Stimulated activated CD4-positive, alpha-beta T cell treated with anti-CD3 and anti-CD28 coated beads, Interleukin-1b, Interleukin-23, amount 100 ng/mL, for 4 hours (primary cell): Measurements from ENCODE around the gene MTUS2.
"Not testable (repeated sequence)": the region's sequence is repeated elsewhere in the genome, so short reads cannot be mapped to it uniquely, and the experiment has no call there.

Experiments
- DNase-seq, 2 donors: peaks; one replicate each; pipeline ENCODE4 v3.0.0-alpha.2; 2020; ENCODE audit warnings: low read depth in 2 of 2

Gene MTUS2

DNA sequence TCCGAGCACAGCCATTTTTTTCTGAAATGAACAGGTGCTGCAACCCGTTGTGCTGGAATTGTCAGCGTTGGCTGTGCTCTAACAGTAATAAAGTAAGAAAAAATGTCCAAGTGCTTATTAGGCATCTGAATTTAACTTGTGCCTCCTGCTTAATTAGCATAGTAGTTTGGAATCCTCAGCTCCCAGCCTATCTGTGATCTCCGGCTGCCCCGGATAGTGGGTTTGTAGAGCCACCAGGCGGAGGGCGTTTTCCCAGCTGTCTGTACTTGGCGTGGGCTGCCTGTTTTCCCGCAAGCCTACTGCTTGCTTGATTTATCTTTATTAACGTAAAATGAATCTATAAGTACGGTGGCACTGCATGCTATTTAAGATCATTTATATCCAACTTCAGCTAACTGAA, 137.9 kb downstream of the MTUS2 start:
- DNase-seq, result no peak

DNA sequence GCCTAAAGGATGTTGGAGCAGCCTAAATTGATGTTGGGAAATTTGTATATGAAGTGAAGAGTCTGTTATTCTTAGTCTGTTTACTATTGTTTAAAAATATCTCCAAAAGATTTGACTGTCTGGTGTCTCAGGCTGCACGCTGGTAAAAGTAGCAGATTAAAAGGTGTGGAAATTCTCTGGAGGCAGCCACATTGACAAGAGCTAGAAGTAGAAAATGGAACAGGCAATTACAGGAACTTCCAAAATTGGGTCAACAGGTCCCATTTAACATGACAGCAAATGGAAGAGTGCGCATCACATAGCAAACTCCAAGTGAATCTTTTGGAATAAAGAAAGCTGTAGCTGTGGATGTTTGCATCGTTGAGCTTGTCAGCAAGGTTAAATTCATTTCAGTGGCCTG, 138.3 kb downstream of the MTUS2 start:
- DNase-seq, result no peak

DNA sequence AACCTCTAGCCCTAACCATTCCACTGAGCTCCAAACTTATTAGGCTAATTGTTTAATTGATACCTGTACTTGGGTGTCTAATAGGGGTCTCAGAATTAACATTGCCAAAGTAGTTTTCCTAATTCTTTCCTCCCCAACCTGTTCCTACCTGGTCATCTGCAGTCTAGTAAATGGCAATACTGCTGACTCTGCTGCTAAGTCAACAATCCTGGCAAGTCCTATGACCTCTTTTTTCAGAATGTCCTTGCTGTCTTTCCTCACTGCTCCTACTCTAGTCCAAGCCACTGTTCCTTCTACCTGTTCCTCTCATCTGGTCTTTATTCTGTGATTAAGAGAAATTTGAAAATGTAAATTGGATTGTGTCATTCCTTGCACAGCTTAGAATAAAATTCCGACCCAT, 143.9 kb downstream of the MTUS2 start:
- DNase-seq, result no peak

DNA sequence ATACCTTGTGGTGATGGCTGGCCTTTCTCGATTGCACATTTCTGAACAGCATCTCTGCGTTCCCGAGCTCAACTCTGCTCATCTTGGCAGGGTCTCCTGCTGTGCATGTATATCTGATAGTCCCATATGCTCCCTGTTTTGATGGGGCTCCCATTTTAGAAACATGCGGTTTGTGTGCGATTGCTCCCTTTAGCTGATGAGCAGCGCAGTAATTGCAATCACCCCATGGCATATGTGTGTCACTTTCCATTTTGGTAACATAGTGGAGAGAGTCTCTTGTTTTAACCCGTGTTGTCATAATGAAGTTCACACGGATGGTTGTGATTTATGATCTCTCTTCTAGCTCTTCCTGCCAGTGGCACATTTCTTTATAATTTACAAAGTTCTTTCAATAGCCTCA, 144.7 kb downstream of the MTUS2 start:
- no peak for DNase-seq

DNA sequence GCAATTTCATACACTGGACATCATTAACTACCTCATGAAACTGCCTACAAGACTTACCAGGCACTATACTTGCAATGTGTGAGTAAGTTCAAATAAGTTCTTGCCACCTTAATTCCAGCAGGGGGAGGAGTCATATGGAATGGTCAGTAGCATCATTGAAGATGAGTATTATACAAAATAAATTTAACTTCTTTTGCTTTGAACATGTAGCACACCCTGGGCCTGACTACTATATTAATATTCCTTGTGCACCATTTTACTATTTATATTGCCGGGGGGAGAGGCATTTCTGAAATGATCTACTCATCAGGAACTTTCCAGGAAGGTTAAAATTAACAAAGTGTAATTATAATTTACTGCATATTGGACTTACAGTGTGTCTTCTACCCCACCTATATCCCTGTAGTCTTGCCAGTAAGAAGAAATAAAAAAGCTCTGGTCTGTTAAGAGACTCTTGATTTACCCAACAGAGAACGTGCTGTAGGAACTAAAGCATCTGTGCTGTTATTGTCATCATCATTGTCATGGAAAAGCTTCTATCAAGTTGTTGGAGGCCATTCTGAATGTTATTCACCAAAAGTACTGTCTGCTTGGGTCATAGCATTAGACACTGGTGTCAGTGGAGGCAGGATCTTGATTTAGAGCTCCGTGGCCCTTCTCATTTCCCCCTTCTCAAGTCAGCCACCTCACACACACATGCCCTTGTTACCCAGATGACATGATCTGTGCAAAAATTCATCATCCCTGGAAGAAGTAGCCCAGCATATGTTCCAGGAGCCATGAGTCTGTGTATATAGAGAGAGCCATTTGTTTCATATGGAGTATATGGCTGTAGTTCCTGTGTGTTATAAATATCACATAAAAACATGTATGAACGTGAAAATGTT, 147.1 kb downstream of the MTUS2 start:
- no peak for DNase-seq

DNA sequence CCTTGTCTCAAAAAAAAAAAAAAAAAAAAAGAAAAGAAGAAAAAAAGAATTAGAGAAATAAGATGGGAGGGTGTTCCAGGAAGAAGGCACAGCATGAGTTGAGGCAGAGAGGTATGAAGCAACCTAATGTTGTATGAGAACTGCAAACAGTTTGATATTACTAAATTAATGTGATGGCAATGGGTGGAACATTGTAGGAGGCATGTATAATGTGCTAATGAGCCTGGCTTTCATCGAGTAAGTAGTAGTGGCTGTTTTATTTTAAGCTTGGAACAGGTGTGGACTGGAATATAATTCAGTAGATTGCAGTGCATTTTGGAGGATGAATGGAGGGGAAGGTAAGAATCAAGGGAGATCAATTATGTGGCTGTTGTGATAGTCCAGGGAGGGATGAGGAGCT, 156.1 kb downstream of the MTUS2 start:
- no peak for DNase-seq

DNA sequence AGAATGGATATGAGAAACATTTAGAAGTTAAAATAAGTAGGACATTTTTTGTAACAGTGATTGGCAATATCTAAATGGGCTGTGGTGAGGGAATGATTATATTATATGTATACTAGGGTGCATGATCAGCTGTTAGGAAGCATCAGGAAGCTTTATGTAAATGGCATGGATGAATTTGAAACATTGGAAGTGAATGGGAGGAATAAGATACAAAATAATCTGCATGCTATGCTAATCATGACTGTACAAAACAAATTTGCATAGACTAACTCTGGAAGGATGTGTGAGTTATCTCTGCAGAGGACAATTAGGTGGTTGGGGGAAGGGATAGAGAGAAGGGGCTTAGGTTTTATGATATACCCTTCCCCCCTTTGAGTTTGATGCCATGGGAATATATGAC, 156.5 kb downstream of the MTUS2 start:
- no peak for DNase-seq

DNA sequence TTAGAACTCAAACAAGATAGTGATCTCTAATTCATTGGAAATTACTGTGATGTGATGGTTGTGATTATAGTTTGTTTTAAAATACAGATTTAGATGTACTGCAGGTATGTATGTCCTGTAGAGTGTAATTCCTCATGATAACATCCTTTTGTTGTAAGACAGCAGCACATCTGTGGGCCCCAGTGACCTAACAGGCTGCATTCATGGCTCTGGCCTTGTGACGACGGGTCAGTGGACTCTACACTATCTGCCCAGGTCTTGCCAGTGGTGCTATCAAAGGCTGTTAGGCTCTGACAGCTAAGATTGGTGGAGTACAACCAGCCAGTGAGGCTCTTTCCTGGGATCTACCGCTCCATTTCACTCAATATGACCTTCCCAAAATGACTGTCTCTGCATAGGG, 158.4 kb downstream of the MTUS2 start:
- DNase-seq, result no peak

DNA sequence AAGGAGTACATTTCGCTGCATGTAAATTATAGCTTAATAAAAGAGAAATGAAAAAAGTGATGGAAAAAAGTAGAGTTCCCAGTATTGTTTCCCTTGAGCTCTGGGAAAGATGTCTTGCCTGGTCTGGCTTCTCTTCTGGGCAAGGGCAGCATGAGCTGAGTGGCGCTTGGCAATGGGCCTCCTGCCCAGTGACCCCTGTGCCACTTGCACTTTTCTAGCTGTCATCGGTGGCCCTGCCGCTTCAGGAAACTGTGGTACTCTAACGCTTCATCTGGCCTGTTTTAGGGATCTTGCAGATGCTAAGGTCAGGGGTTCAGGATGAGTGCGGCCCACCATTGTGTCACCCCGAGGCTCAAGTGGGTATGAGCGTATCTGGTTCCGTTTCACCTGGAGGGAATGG, 161.4 kb downstream of the MTUS2 start:
- no peak for DNase-seq

DNA sequence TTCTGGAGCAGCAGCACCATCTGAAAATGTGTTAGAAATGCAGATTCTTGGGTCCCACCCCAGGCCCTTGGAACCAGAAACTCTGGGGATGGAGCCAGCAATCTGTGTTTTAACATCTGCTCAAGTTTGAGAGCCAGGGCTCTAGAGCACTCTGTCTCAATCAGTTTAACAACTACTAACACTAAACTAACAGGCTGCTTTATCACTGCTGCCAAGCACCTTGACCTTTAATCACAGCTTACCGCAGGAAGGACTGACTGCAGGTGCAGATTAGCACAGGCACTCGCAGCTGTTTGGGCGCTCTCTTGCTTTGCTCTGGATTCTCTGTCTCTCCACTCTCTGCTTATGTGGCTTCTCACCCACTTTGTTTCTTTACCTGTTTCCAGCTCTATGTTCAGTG, 163.5 kb downstream of the MTUS2 start:
- DNase-seq, result no peak

DNA sequence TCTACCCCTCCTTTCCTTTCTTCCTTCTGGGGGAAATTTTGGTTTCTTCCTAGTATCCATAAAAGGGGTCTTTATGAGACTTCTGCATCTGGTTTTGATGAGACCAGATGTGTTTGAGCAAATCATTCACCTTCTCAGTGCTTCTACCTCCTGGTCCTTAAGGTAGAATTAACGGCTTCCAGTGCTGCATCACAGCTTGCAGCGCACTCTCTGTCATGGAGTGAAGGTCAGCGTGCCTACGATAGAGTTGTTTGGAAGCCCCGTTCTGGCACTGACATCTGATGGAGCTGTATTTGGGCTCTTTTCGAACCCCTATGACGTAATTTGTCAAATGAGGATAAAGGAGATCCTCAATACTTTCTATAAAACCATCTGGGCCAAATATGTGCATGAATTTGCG, 164.2 kb downstream of the MTUS2 start:
- DNase-seq, result no peak

DNA sequence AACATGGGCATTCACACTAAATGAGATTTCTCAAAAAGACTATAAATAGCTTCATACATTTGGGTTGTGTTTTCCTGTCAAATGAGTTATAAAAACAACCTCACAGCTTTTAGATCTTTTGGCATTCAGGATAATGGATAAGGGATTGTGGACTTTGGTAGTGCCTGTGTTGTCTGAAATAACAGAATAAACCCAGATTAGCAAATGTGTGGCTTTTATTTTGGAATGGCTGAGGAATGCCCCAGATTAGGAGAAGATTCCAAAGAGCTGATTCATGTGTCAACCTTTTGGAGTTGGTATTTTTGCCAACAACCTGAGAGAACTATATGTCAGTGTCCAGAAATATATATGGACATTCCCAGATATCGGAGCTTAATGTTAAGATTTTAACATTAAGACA, 164.7 kb downstream of the MTUS2 start:
- no peak for DNase-seq

DNA sequence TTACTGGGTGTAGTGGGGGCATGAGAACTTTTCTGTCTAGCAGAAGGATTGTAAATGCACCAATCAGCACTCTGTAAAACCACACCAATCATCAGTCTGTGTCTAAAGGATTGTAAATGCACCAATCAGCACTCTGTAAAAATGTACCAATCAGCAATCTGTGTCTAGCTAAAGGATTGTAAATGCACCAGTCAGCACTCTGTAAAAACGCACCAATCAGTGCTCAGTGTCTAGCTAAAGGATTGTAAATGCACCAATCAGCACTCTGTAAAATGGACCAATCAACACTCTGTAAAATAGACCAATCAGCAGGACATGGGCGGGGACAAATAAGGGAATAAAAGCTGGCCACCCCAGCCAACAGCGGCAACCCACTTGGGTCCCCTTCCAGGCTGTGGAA, 170.2 kb downstream of the MTUS2 start:
- not testable (repeated sequence) for DNase-seq

DNA sequence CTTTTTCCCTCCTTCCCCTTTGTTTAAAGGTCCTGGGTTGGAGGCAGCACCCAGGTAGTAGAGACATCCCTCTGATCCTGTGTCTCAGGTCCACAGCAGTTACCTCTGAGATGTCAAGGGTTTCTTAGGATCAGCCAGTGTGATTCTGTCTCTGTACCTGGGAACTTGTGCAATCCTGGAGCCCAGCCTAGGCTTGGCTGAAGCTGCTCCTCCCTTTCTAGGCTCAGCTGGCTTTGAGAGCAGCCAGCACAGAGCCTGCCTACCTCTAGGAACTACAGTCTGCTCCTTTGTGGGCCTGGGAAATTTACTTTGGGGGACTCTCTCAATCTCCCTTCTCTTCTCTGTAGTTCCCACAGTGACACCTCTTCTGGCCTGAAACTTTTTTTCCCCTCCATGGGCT, 171.6 kb downstream of the MTUS2 start:
- DNase-seq, result no peak

DNA sequence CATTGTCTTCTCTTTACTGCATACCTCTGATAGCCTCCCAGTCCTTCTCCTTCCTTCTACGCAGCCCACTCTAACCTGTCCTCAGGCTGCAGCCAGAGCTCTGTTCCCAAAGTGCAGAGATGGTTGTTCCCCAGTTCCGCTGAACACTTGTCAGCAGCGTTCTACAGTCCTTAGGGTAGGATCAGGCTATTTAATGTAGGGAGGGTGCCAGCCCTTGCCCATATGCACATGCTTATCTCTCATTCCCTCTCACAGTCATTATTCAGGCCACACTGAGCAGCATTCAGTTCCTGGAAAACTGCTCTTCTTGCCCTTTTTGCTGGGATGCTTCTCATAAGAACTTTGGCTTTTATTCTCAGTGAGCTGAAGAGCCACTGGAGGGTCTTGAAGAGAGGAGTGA, 180.7 kb downstream of the MTUS2 start:
- DNase-seq, result no peak

DNA sequence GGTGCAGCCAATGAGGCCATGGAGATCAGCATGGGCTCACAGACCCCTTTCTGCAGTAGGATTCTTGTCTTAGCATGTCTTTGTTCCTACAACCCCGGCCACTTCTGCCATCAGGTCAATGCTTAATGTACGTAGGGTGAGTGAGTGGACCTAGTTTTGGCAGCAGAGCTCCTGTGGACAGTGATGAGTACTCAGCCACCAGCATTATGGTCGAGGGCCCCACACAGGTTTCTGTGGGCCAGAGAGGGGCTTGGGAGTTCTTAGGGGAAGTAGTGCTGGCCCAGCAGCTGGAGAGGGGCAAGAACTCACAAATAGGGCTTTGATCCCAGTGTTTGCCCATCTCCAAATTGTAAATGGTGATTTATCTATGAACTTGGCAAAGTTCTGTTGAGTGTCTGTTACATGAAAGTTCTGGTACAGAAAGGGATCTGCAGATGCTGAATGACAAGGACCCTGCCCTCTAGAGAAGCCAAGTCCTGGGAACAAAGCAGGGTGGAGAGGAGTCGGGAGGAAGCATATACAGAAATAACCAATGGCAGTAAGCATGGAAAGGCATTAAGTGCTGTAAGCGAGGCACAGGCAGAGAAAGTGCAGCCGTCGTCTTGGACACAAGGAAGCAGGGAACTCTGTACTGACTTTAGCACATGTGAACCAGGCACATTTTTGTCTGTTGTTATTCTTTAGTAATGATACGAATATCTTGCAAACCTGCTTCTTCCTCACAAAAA, 185.1 kb downstream of the MTUS2 start:
- DNase-seq, result no peak

DNA sequence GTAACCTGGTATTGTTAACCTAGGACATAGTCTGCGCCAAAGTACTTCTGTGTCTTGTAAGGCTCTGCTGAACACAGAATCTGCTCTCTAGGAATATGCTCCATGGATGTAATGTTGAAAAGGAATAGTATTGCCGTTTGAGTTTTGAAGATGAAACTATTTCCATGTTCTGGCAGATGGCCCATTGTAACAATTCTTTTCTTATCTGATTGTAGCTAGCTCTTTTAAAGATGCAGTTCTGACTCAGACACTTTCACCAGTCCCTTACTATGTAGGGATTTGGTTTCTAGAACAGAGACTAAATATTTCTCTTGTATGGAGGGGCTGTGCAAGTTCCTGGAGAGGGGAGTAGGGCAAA, 185.6 kb downstream of the MTUS2 start:
- DNase-seq, result no peak

DNA sequence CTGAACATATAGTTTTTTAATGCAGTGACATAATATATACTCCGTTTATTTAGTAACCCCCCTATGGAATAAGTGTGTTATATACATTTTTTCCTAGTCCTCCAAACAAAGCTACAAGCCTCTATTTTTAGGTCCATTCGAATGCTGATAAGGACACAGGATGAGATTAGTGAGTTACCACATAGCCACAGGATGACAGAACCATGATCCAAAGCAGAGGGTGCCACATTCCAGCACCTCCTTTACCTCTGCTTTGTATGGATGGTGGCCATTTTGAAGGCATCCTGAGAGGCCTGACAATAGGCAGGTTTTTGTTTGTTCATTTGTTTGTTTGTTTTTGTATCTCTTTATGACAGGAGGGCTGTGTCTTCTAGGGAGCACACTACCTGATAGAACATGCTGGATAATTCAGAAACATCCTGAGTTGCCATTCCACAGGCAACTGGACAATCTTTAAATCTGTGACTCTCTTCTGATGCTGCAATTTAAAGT, 186.3 kb downstream of the MTUS2 start:
- no peak for DNase-seq

DNA sequence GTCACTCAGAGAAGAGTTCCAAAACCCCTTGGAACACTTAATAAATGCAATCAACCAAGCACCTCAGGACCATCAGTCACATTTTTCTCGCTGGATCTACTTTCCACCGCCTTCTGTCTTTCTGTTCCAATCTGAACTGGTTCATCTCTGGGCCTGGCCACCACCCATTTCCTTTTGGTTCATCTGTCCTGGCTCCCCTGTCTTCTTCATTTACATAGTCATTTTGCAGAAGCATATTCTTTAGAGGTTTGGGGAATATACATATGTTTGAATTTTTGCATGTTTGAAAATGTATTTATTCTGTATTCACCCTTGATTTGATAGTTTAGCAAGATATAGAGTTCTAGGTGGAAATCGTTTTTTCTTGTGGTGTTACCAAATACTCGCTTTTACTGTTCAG, 188.2 kb downstream of the MTUS2 start:
- no peak for DNase-seq

DNA sequence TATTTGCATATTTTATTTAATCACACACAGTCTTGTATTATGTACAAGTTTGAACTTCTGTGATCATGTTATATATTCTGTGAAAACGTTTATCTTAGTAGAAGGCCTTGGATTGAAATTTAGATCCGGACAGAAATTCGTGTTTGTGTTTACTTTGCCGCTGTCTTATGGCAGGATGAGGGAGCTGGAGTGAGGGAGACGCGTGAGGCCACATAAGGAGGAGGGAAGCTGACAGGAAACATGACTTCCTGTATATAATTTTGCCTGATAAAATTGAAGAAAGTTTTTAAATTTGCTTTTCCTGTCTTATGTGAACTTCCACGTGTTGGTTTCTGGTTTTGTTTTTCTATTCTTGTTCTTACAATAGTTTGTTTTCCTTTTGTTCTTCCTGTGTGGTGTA, 200.2 kb downstream of the MTUS2 start:
- DNase-seq, result no peak

DNA sequence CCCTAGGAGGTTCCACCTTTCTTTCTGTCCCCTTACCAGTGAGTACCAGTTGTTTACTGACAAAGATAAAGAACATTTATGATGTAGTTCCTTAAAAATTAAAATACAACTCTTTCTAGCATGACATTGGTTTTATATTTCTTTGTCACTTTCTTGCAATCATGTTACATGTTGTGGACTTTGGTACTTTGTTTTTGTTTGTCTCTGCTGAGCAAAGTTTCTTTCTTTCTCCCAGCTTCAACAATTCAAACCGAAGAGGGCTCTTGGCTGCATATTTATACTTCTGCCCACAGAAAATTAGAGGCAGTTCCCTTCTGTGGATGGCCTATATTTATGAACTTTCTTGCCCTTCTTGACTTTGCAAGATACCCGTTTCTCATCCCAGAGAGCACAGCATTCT, 201.2 kb downstream of the MTUS2 start:
- DNase-seq, result no peak

DNA sequence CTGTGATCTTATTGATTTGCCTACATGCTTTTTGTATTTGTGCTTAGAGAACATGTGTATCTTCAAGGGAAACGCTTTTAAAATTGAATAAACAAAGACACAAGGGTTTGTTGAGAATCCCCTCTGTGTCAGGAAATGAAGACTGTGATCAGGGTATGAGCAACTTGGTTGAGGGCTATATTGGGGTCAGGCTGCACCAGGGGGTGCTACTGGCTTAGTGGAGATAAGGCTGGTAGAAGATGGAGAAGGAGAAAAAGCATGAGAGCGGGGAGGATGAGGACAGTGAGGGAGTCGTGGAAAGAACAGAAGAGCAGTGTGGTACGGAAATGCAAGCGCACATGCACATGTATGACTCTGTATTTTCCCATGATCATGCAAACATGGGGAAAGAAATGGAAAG, 201.6 kb downstream of the MTUS2 start:
- DNase-seq, result no peak

DNA sequence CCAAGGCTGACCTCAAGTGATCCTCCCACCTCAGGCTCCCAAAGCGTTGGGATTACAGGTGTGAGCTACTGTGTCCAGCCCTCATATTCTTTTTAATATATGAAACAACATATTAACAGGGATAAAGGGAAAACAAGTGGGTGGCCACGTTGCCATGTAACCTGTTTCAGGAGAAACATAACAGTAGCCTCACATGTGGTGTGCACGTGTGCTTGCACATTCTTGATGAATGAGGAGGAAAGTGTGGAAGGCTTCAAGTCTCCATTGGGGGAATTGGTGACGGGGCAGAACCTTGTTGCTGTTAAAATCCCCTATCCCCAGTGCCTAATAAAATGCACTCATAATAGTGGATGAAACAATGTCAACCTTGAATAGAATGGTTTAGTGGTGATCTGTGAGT, 202.3 kb downstream of the MTUS2 start:
- no peak for DNase-seq
